ENCODE results near the gene PRXL2A.

DNA sequence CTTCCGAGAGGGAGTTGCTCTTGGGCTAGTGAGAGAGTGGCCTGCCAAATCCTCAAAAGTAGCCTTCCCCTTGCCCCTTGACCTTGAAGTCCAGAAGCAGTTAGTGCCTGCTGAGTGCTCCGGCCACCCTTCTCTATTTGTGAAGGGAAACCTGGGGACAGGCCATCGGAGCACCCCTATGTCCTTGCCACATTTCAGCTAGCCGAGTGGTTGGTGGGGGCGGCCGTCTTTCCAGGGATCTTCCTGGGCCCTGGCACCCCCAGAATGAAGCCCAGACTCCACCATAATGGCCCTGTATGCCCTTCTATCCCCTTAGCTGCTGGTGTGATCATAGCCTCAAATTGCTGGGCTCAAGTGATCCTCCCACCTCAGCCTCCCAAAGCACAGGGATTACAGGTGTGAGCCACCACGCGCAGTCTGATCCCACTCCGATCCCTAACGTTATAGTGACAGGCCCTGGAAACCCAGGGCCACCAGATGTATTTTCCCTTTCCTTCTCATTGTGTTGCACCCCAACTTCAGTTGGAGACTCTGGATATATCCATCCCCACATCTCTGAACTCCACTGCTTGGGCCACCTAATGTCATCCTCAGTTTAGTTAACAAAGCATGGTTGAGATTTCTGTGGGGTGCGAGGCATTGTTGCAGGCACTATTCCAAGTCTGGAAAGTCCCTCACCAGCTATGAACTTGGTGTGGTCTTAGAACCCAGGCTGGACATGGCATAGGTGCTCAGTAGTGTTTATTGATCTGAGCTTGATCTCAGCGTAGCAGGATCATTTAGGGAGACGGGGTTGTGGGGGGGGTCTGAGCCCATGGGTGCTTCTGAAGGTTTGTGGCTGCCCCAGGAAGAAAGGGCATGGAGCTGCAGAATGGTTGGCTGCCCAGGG lies 47.4 kb downstream of the PRXL2A start:
- TF ChIP-seq, protein P1, sequence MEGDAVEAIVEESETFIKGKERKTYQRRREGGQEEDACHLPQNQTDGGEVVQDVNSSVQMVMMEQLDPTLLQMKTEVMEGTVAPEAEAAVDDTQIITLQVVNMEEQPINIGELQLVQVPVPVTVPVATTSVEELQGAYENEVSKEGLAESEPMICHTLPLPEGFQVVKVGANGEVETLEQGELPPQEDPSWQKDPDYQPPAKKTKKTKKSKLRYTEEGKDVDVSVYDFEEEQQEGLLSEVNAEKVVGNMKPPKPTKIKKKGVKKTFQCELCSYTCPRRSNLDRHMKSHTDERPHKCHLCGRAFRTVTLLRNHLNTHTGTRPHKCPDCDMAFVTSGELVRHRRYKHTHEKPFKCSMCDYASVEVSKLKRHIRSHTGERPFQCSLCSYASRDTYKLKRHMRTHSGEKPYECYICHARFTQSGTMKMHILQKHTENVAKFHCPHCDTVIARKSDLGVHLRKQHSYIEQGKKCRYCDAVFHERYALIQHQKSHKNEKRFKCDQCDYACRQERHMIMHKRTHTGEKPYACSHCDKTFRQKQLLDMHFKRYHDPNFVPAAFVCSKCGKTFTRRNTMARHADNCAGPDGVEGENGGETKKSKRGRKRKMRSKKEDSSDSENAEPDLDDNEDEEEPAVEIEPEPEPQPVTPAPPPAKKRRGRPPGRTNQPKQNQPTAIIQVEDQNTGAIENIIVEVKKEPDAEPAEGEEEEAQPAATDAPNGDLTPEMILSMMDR (IDR thresholded peaks at IDR 0.05; ENCODE audit: insufficient read depth, low read length): no peak
- TF ChIP-seq POLR2AphosphoS5 (IDR thresholded peaks at IDR 0.05; ENCODE audit: low read depth) (no peak), SPI1 (IDR thresholded peaks at IDR 0.05; ENCODE audit: borderline replicate concordance, low read depth) (no peak), GABPA (IDR thresholded peaks at IDR 0.05; ENCODE audit: low read depth) (no peak)
- TF ChIP-seq, protein P2, sequence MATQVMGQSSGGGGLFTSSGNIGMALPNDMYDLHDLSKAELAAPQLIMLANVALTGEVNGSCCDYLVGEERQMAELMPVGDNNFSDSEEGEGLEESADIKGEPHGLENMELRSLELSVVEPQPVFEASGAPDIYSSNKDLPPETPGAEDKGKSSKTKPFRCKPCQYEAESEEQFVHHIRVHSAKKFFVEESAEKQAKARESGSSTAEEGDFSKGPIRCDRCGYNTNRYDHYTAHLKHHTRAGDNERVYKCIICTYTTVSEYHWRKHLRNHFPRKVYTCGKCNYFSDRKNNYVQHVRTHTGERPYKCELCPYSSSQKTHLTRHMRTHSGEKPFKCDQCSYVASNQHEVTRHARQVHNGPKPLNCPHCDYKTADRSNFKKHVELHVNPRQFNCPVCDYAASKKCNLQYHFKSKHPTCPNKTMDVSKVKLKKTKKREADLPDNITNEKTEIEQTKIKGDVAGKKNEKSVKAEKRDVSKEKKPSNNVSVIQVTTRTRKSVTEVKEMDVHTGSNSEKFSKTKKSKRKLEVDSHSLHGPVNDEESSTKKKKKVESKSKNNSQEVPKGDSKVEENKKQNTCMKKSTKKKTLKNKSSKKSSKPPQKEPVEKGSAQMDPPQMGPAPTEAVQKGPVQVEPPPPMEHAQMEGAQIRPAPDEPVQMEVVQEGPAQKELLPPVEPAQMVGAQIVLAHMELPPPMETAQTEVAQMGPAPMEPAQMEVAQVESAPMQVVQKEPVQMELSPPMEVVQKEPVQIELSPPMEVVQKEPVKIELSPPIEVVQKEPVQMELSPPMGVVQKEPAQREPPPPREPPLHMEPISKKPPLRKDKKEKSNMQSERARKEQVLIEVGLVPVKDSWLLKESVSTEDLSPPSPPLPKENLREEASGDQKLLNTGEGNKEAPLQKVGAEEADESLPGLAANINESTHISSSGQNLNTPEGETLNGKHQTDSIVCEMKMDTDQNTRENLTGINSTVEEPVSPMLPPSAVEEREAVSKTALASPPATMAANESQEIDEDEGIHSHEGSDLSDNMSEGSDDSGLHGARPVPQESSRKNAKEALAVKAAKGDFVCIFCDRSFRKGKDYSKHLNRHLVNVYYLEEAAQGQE (IDR thresholded peaks at IDR 0.05; ENCODE audit: insufficient replicate concordance, low read depth): no peak

Measured in HL-60 (cell line).